A549 (cell line): ENCODE data around the gene MAP3K20. TPM values are rescaled to one million over a fixed set of nuclear protein-coding genes. Genes with fewer than 3 reads are reported as not detected.

ENCODE experiments used
- BHLHE40 ChIP-seq: IDR thresholded peaks from 2 replicates; pipeline ENCODE4 v1.6.1; 2012; ENCODE audit warnings: low read depth, low read length, inconsistent platforms
- CBX2 ChIP-seq: fragments of 200-600 bp; sonication (generic); IDR thresholded peaks from 2 replicates; pipeline ENCODE4 v1.6.1; 2016; ENCODE audit warnings: low read depth, mild to moderate bottlenecking, borderline replicate concordance
- CHD4 ChIP-seq: fragments of 200-600 bp; sonication (generic); IDR thresholded peaks from 2 replicates; pipeline ENCODE4 v1.6.1; 2016; ENCODE audit warnings: antibody characterized with exemption, mild to moderate bottlenecking, borderline replicate concordance
- EHF ChIP-seq: fragments of 250-450 bp; sonication (Bioruptor Pico); IDR thresholded peaks from 2 replicates; pipeline ENCODE4 v1.5.0; 2020; ENCODE audit warnings: mild to moderate bottlenecking
- ELK1 ChIP-seq: fragments of 150-350 bp; IDR thresholded peaks from 2 replicates; pipeline ENCODE4 v1.6.1; 2014; ENCODE audit warnings: low read depth, mild to moderate bottlenecking, low read length
- EP300 ChIP-seq, 2 experiments: fragments of >200 bp; sonication (Bioruptor Twin); formaldehyde crosslinking; IDR thresholded peaks; 2 replicates in 1 of 2; 3 replicates in 1 of 2; pipeline ENCODE4 v1.6.1; 2016 to 2017
- ESRRA ChIP-seq: fragments of 150-350 bp; IDR thresholded peaks from 2 replicates; pipeline ENCODE4 v1.6.1; 2014; ENCODE audit warnings: mild to moderate bottlenecking, low read length, borderline replicate concordance
- FOSL2 ChIP-seq, 2 experiments: fragments of 450-650 bp in 1 of 2; fragments of >200 bp in 1 of 2; sonication (Bioruptor Twin) in 1 of 2; formaldehyde crosslinking; IDR thresholded peaks; 2 replicates each; pipeline versions ENCODE4 v1.5.0 to v1.6.1; 2016 to 2020; ENCODE audit warnings: mild to moderate bottlenecking in 1 of 2, moderate library complexity in 1 of 2
- GATA3 ChIP-seq: IDR thresholded peaks from 2 replicates; pipeline ENCODE4 v1.6.1; 2012; ENCODE audit warnings: borderline replicate concordance
- HEYL ChIP-seq: fragments of 250-450 bp; sonication (Bioruptor Pico); IDR thresholded peaks from 2 replicates; pipeline ENCODE4 v1.8.0; 2021; ENCODE audit warnings: mild to moderate bottlenecking, moderate library complexity
- HOXB13 ChIP-seq: fragments of 250-450 bp; sonication (Bioruptor Pico); IDR thresholded peaks from 2 replicates; pipeline ENCODE4 v1.5.0; 2020; ENCODE audit warnings: low read depth, mild to moderate bottlenecking, moderate library complexity
- HOXB5 ChIP-seq: fragments of 250-450 bp; sonication (Bioruptor Pico); IDR thresholded peaks from 2 replicates; pipeline ENCODE4 v1.5.0; 2020; ENCODE audit warnings: mild to moderate bottlenecking, moderate library complexity
- JUNB ChIP-seq: fragments of >200 bp; sonication (Bioruptor Twin); formaldehyde crosslinking; IDR thresholded peaks from 2 replicates; pipeline ENCODE4 v1.6.1; 2016
- KDM5A ChIP-seq: fragments of 200-600 bp; sonication (generic); IDR thresholded peaks from 2 replicates; pipeline ENCODE4 v1.6.1; 2016; ENCODE audit warnings: antibody characterized with exemption, mild to moderate bottlenecking
- MAZ ChIP-seq: fragments of 150-350 bp; IDR thresholded peaks from 2 replicates; pipeline ENCODE4 v1.6.1; 2014; ENCODE audit warnings: antibody characterized with exemption, low read depth, low read length, borderline replicate concordance
- NFE2L2 ChIP-seq: fragments of 150-350 bp; conservative IDR thresholded peaks from 2 replicates; pipeline ENCODE4 v1.6.1; 2014; ENCODE audit warnings: low read length
- NPAS2 ChIP-seq: fragments of 250-450 bp; sonication (Bioruptor Pico); IDR thresholded peaks from 2 replicates; pipeline ENCODE4 v1.8.0; 2022; ENCODE audit warnings: mild to moderate bottlenecking, moderate library complexity, borderline replicate concordance
- POLR2A ChIP-seq: IDR thresholded peaks from 2 replicates; pipeline ENCODE4 v1.6.1; 2012; ENCODE audit warnings: mild to moderate bottlenecking, low read length
- RARB ChIP-seq: fragments of 250-450 bp; sonication (Bioruptor Pico); IDR thresholded peaks from 2 replicates; pipeline ENCODE4 v1.8.0; 2021; ENCODE audit warnings: mild to moderate bottlenecking, moderate library complexity
- RCOR1 ChIP-seq: fragments of 150-350 bp; IDR thresholded peaks from 2 replicates; pipeline ENCODE4 v1.6.1; 2014; ENCODE audit warnings: antibody characterized with exemption, low read length, low read depth
- RNF2 ChIP-seq: fragments of 200-600 bp; sonication (generic); IDR thresholded peaks from 2 replicates; pipeline ENCODE4 v1.6.1; 2016; ENCODE audit warnings: low read depth, mild to moderate bottlenecking, antibody characterized with exemption, moderate library complexity, borderline replicate concordance
- SMC3 ChIP-seq: fragments of >200 bp; sonication (Bioruptor Twin); formaldehyde crosslinking; IDR thresholded peaks from 3 replicates; pipeline ENCODE4 v1.6.1; 2018; ENCODE audit warnings: inconsistent platforms
- TFCP2L1 ChIP-seq: fragments of 250-450 bp; sonication (Bioruptor Pico); IDR thresholded peaks from 2 replicates; pipeline ENCODE4 v1.5.0; 2021; ENCODE audit warnings: mild to moderate bottlenecking
- TP53 ChIP-seq: fragments of 250-450 bp; sonication (Bioruptor Pico); IDR thresholded peaks from 2 replicates; pipeline ENCODE4 v1.5.0; 2021; ENCODE audit warnings: mild to moderate bottlenecking, moderate library complexity
- ZC3H11A ChIP-seq: fragments of 450-650 bp; IDR thresholded peaks from 2 replicates; pipeline ENCODE4 v1.6.1; 2014; ENCODE audit warnings: antibody characterized with exemption, mild to moderate bottlenecking
- ZSCAN20 ChIP-seq: fragments of 250-450 bp; sonication (Bioruptor Pico); IDR thresholded peaks from 2 replicates; pipeline ENCODE4 v1.8.0; 2022; ENCODE audit warnings: mild to moderate bottlenecking, moderate library complexity
- polyA plus RNA-seq, 4 experiments: library from polyadenylated mRNA; depleted of rRNA in 3 of 4; stranded (reverse); fragments of >200 nt; fragmentation: RNase III in 1 of 4; extraction: RNeasy Plus Mini Kit Qiagen cat#74134 plus additional on column Dnase treatment in 1 of 4; gene quantifications; 2 replicates in 3 of 4; 3 replicates in 1 of 4; pipeline ENCODE4 v1.2.3, GENCODE V29; 2011 to 2017
- TF ChIP-seq, protein P1 (sequence below): fragments of >200 bp; sonication (Bioruptor Twin); formaldehyde crosslinking; IDR thresholded peaks from 3 replicates; pipeline ENCODE4 v1.5.1; 2016
- TF ChIP-seq, protein P2 (sequence below): IDR thresholded peaks from 2 replicates; pipeline ENCODE4 v1.6.1; 2012
- TF ChIP-seq, protein P3 (sequence below): fragments of 250-450 bp; sonication (Bioruptor Pico); IDR thresholded peaks from 2 replicates; pipeline ENCODE4 v1.5.0; 2021; ENCODE audit warnings: mild to moderate bottlenecking, moderate library complexity, borderline replicate concordance

MAP3K20 gene
- polyA plus RNA-seq, 2 of the 4 experiments (the other 2 are of a cell fraction): 34.7 to 80.7 TPM

- TF ChIP-seq, protein P1, sequence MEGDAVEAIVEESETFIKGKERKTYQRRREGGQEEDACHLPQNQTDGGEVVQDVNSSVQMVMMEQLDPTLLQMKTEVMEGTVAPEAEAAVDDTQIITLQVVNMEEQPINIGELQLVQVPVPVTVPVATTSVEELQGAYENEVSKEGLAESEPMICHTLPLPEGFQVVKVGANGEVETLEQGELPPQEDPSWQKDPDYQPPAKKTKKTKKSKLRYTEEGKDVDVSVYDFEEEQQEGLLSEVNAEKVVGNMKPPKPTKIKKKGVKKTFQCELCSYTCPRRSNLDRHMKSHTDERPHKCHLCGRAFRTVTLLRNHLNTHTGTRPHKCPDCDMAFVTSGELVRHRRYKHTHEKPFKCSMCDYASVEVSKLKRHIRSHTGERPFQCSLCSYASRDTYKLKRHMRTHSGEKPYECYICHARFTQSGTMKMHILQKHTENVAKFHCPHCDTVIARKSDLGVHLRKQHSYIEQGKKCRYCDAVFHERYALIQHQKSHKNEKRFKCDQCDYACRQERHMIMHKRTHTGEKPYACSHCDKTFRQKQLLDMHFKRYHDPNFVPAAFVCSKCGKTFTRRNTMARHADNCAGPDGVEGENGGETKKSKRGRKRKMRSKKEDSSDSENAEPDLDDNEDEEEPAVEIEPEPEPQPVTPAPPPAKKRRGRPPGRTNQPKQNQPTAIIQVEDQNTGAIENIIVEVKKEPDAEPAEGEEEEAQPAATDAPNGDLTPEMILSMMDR: no peak
- TF ChIP-seq POLR2A (no peak), EHF (no peak), ELK1 (no peak), FOSL2 (IDR thresholded peaks at IDR 0.05) (no peak), FOSL2 (CRISPR knock-in tag; IDR thresholded peaks at IDR 0.05) (peak; percentile 41), ESRRA (no peak), JUNB (peak; percentile 61; the same call in 1 of the 2 replicates), RNF2 (no peak), HEYL (no peak), CBX2 (no peak), GATA3 (peak; percentile 81; the same call in 1 of the 2 replicates), ZSCAN20 (CRISPR knock-in tag) (no peak), RARB (CRISPR knock-in tag) (no peak), BHLHE40 (no peak), NFE2L2 (no peak), RCOR1 (no peak), KDM5A (no peak), SMC3 (no peak), CHD4 (no peak), EP300 (IDR thresholded peaks at IDR 0.05) (peak; percentile 40 to 59; a peak in 4 of 5 replicates), HOXB13 (CRISPR knock-in tag) (no peak), HOXB5 (CRISPR knock-in tag) (no peak), TFCP2L1 (no peak), MAZ (no peak), TP53 (CRISPR knock-in tag) (no peak), ZC3H11A (no peak), NPAS2 (CRISPR knock-in tag) (no peak)
- TF ChIP-seq, protein P2, sequence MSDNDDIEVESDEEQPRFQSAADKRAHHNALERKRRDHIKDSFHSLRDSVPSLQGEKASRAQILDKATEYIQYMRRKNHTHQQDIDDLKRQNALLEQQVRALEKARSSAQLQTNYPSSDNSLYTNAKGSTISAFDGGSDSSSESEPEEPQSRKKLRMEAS: peak; percentile 36
- TF ChIP-seq, protein P3, sequence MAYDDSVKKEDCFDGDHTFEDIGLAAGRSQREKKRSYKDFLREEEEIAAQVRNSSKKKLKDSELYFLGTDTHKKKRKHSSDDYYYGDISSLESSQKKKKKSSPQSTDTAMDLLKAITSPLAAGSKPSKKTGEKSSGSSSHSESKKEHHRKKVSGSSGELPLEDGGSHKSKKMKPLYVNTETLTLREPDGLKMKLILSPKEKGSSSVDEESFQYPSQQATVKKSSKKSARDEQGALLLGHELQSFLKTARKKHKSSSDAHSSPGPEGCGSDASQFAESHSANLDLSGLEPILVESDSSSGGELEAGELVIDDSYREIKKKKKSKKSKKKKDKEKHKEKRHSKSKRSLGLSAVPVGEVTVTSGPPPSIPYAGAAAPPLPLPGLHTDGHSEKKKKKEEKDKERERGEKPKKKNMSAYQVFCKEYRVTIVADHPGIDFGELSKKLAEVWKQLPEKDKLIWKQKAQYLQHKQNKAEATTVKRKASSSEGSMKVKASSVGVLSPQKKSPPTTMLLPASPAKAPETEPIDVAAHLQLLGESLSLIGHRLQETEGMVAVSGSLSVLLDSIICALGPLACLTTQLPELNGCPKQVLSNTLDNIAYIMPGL (CRISPR knock-in tag): no peak
- TF ChIP-seq, all 56 proteins: peak for 9
These were observed 33.9 kb downstream of the MAP3K20 start (continued) for GRCh38 chr2:173109253-173110188.
